ENCODE data around the gene RETREG2. TPM values are rescaled to one million over a fixed set of nuclear protein-coding genes. Genes with fewer than 3 reads are reported as not detected.

RETREG2 gene
- total RNA-seq, 1 experiment from 2014 or later: 49.3 TPM

DNA sequence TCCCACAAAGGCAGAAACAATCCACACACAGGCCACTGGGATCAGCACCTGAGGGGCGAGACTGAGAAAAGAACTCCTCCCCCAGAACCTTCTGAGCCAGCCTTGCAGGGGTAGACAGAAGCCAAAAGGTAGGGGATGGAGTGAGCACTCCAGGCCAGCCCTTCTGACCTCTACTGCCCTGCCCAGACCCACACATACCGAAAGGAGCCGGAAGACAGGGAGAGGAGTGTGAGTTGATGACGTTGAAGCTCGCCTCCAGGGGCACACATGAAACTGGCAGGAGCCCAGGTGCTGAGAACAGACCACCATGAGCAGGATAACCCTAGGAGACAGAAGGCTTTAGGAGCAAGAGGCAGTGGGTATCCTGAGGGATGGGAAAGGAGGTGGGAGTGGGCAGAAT, 10.1 kb upstream of the RETREG2 start:
- no peaks in the 10 kb centered on the region for H3K9me3 Mint-ChIP-seq (ENCODE audit: unreplicated experiment)

DNA sequence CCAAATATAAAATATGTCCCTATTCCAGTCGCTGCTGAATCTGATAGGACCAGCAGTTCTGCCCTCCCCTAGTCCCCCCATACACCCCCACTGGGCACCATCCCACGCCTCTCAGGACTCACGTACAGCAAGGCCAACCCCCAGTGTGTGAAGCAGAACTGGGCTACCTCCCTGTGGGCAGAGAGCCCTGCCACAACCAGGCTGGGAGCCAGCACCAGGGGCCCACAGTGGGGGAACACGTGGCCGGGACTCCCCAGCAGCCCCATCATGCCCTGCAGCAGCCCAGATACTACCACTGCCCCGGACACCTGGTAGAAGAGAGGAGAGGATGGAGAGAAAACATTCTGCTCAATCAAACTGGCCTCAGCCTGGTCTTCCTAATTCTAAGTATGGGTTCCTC, 9.5 kb upstream of the RETREG2 start:
- DNase-seq (ENCODE audit: unreplicated experiment): no peak
- TF ChIP-seq, protein P1, sequence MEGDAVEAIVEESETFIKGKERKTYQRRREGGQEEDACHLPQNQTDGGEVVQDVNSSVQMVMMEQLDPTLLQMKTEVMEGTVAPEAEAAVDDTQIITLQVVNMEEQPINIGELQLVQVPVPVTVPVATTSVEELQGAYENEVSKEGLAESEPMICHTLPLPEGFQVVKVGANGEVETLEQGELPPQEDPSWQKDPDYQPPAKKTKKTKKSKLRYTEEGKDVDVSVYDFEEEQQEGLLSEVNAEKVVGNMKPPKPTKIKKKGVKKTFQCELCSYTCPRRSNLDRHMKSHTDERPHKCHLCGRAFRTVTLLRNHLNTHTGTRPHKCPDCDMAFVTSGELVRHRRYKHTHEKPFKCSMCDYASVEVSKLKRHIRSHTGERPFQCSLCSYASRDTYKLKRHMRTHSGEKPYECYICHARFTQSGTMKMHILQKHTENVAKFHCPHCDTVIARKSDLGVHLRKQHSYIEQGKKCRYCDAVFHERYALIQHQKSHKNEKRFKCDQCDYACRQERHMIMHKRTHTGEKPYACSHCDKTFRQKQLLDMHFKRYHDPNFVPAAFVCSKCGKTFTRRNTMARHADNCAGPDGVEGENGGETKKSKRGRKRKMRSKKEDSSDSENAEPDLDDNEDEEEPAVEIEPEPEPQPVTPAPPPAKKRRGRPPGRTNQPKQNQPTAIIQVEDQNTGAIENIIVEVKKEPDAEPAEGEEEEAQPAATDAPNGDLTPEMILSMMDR (IDR thresholded peaks at IDR 0.05; ENCODE audit: unreplicated experiment): no peak
- no peak overlapping the region for H3K27ac Mint-ChIP-seq (ENCODE audit: low read depth, unreplicated experiment)
- H3K9me3 Mint-ChIP-seq (ENCODE audit: unreplicated experiment): no peaks in the 10 kb centered on the region
- no peaks in the 10 kb centered on the region for H3K27me3 Mint-ChIP-seq (ENCODE audit: insufficient read depth, unreplicated experiment)
- no peak overlapping the region for H3K4me3 Mint-ChIP-seq (ENCODE audit: unreplicated experiment)
- CTCF ChIA-PET: interaction anchor here (9.3 kb wide), 2 partner anchors 9 to 125 kb away, joined by 69 to 82 read pairs; partner anchors contain the start of gene NHEJ1
- BruUV-seq (replicated peaks): no TSS peak
- H3K4me1 Mint-ChIP-seq (ENCODE audit: insufficient read depth, unreplicated experiment): peaks cover 8% of the 10 kb centered on the region
- intact Hi-C loops (cut with micrococcal nuclease): no loop called here
- POLR2A ChIA-PET: no interaction called here
- peaks cover 10% of the 10 kb centered on the region for H3K36me3 Mint-ChIP-seq (ENCODE audit: insufficient read depth, unreplicated experiment)

More for the DNA sequence above, 10.1 kb upstream of the RETREG2 start:
- POLR2A ChIA-PET: interaction anchor here (0.7 to 2.1 kb wide), 2 partner anchors 8 to 69 kb away, joined by 3 to 9 read pairs; partner anchors contain the start of gene CNPPD1
- CTCF ChIA-PET: interaction anchor here (9.3 kb wide), 1 partner anchor 9 kb away, joined by 82 read pairs; the partner anchor contains the start of gene NHEJ1
- H3K4me1 Mint-ChIP-seq (ENCODE audit: insufficient read depth, unreplicated experiment): peaks cover 8% of the 10 kb centered on the region
- H3K36me3 Mint-ChIP-seq (ENCODE audit: insufficient read depth, unreplicated experiment): peaks cover 10% of the 10 kb centered on the region
- intact Hi-C loops (cut with micrococcal nuclease): no loop called here
- DNase-seq (ENCODE audit: unreplicated experiment): no peak
- no peak overlapping the region for H3K27ac Mint-ChIP-seq (ENCODE audit: low read depth, unreplicated experiment)
- H3K27me3 Mint-ChIP-seq (ENCODE audit: insufficient read depth, unreplicated experiment): no peaks in the 10 kb centered on the region
- no TSS peak for BruUV-seq (replicated peaks)
- TF ChIP-seq, protein P1 (IDR thresholded peaks at IDR 0.05; ENCODE audit: unreplicated experiment): no peak
- H3K4me3 Mint-ChIP-seq (ENCODE audit: unreplicated experiment): no peak overlapping the region

DNA sequence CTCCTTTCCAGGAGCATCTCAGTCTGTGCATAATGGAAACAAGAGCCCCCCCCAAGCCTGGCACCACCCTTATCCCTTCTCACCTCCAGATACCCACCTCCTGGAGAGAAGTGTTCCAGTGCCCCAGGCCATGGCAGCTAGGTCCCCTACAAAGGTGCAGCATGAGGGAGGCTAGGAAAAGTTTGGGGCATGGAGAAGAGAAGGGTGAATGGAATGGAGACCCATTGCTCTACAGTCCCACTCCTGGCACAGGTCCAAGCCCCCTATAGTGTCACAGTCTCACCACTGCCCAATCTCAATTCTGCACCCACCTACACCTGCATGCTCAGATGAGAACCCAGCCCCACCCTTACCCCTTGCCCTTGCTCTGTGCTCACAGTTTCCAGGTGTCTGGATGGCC, 9.1 kb upstream of the RETREG2 start:
- H3K4me1 Mint-ChIP-seq (ENCODE audit: insufficient read depth, unreplicated experiment): peaks cover 8% of the 10 kb centered on the region
- ChIA-PET CTCF (interaction anchor here (2.2 to 9.3 kb wide), 3 partner anchors 10 to 130 kb away, joined by 11 to 82 read pairs (median 69); partner anchors contain the start of gene NHEJ1), POLR2A (no interaction called here)
- intact Hi-C loops (cut with micrococcal nuclease): no loop called here
- no TSS peak for BruUV-seq (replicated peaks)
- peaks cover 14% of the 10 kb centered on the region for H3K36me3 Mint-ChIP-seq (ENCODE audit: insufficient read depth, unreplicated experiment)
- no peak overlapping the region for H3K27ac Mint-ChIP-seq (ENCODE audit: low read depth, unreplicated experiment)
- H3K4me3 Mint-ChIP-seq (ENCODE audit: unreplicated experiment): no peak overlapping the region
- no peaks in the 10 kb centered on the region for H3K27me3 Mint-ChIP-seq (ENCODE audit: insufficient read depth, unreplicated experiment)
- no peaks in the 10 kb centered on the region for H3K9me3 Mint-ChIP-seq (ENCODE audit: unreplicated experiment)
- TF ChIP-seq, protein P1 (IDR thresholded peaks at IDR 0.05; ENCODE audit: unreplicated experiment): no peak
- no peak for DNase-seq (ENCODE audit: unreplicated experiment)

DNA sequence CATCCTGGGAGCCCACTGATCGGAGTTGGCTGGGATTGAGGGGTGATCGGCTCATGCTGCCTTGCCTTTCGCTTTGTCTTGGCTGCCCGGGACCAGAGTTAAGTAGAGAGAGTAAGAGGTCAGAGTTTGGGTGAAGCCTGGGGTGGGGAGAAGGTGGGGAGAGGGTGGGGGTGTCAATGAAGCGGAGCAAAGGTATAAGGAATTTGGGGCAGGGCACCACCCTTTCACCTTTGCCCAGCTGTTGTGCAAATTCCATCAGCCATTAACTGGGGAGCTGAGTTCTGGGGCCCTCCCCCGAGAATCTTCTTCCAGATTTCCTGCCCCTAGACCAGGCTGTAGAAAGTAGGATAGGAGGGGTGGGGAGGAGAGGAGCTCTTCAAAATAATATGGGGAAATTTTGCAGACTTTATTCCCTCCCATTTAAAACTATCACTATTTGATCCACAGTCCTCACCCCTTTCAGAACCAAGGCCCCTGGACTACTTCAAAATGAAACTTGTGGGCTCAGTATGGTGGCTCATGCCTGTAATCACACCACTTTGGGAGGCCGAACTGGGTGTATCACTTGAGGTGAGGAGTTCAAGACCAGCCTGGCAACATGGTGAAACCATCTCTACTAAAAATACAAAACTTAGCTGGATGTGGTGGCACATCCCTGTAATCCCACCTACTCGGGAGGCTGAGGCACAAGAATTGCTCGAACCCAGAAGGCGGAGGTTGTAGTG, 8.0 kb upstream of the RETREG2 start, which contains the start of gene SLC23A3:
SLC23A3 (minus strand) TSS at position 100 of the 725 bp plus-strand sequence; CDS start at position 55, 45 bp downstream.
- ChIA-PET POLR2A (interaction anchor here (1.1 kb wide), 2 partner anchors 10 to 125 kb away, joined by 3 read pairs; no protein-coding TSS in a partner anchor), CTCF (interaction anchor here (0.6 to 9.3 kb wide), 12 partner anchors 11 to 754 kb away, joined by 3 to 82 read pairs (median 7); partner anchors contain the start of genes GLB1L, NHEJ1 and STK16)
- BruUV-seq (replicated peaks): no TSS peak
- intact Hi-C loops (cut with micrococcal nuclease): loop anchor here (2.0 kb wide), 1 partner anchor 125 kb away; no protein-coding TSS in a partner anchor
- no peak for DNase-seq (ENCODE audit: unreplicated experiment)
- H3K4me3 Mint-ChIP-seq (ENCODE audit: unreplicated experiment): no peak within 1 kb of the TSS
- H3K36me3 Mint-ChIP-seq (ENCODE audit: insufficient read depth, unreplicated experiment): peaks cover 25% of the 10 kb centered on the region
- no peaks in the 10 kb centered on the region for H3K9me3 Mint-ChIP-seq (ENCODE audit: unreplicated experiment)
- no peak within 1 kb of the TSS for H3K27ac Mint-ChIP-seq (ENCODE audit: low read depth, unreplicated experiment)
- H3K4me1 Mint-ChIP-seq (ENCODE audit: insufficient read depth, unreplicated experiment): peaks cover 8% of the 10 kb centered on the region
- H3K27me3 Mint-ChIP-seq (ENCODE audit: insufficient read depth, unreplicated experiment): no peaks in the 10 kb centered on the region
- TF ChIP-seq, protein P1 (IDR thresholded peaks at IDR 0.05; ENCODE audit: unreplicated experiment): no peak
